Kidney (tissue), 14 donors: ENCODE results near the gene SCIN. TPM values are rescaled to one million over a fixed set of nuclear protein-coding genes. Genes with fewer than 3 reads are reported as not detected.

Experiments used
- DNase-seq, 5 donors: peaks; one replicate each; pipeline ENCODE4 v3.0.0-alpha.2; 2013 to 2020
- FAIRE-seq: peaks from 2 replicates; lab custom pipeline; 2012; peaks lifted over from hg19 to GRCh38; lab: Jason Lieb, UNC
- H3K27ac ChIP-seq, 2 donors: one replicate each; pipeline ENCODE4 v1.7.0; 2013; ENCODE audit warnings: low read depth in 2 of 2, low read length in 2 of 2, inconsistent platforms in 1 of 2
- H3K27me3 ChIP-seq: one replicate; pipeline ENCODE4 v1.7.1; 2013; ENCODE audit warnings: low read length, inconsistent platforms; ENCODE audit not compliant: control insufficient read depth, insufficient read depth
- H3K36me3 ChIP-seq, 3 donors: one replicate each; pipeline versions ENCODE4 v1.7.0 to v1.7.1; 2013; ENCODE audit warnings: low read length in 3 of 3, control low read depth in 1 of 3, inconsistent platforms in 1 of 3; ENCODE audit not compliant: insufficient read depth in 3 of 3, control insufficient read depth in 2 of 3
- H3K4me1 ChIP-seq, 3 donors: one replicate each; pipeline versions ENCODE4 v1.7.0 to v1.7.1; 2013; ENCODE audit warnings: low read length in 3 of 3, inconsistent platforms in 1 of 3, low read depth in 1 of 3; ENCODE audit not compliant: control insufficient read depth in 2 of 3, insufficient read depth in 2 of 3
- H3K4me3 ChIP-seq, 3 donors: one replicate each; pipeline versions ENCODE4 v1.7.0 to v1.8.1; 2013; ENCODE audit warnings: low read length in 3 of 3, control low read depth in 1 of 3, inconsistent platforms in 1 of 3
- H3K9ac ChIP-seq, 3 donors: one replicate each; pipeline versions ENCODE4 v1.7.0 to v1.7.1; 2013; ENCODE audit warnings: low read length in 3 of 3, control low read depth in 1 of 3, inconsistent platforms in 1 of 3
- H3K9me3 ChIP-seq, 3 donors: one replicate each; pipeline versions ENCODE4 v1.7.0 to v1.7.1; 2013; ENCODE audit warnings: low read length in 3 of 3, control low read depth in 1 of 3, inconsistent platforms in 1 of 3; ENCODE audit not compliant: control insufficient read depth in 2 of 3, insufficient read depth in 1 of 3
- intact Hi-C: fragments of 100-400 bp; cut with DNase I; formaldehyde crosslinking; loops from one replicate; pipeline ENCODE4 v1.11.1; 2022
- polyA plus RNA-seq: library from polyadenylated mRNA; stranded (reverse); fragments of 350-450 nt; fragmentation: Illumina TruSeq; extraction: RNeasy Lipid Tissue Mini Kit (QIAGEN cat#74804); gene quantifications from one replicate; pipeline ENCODE4 v1.2.3, GENCODE V29; 2014; ENCODE audit warnings: low read depth, low replicate concordance; ENCODE audit not compliant: insufficient read depth
- total RNA-seq: library from RNA; stranded (reverse); fragmentation: NEBNext Ultra II Directional; extraction: Animal tissue kit (Norgen Biotek cat#: 25700); gene quantifications from one replicate; pipeline ENCODE4 v1.2.1, GENCODE V29; 2021
- TF ChIP-seq, protein P1 (sequence below): IDR thresholded peaks from 3 replicates; pipeline ENCODE4 v1.5.1; 2012; ENCODE audit warnings: mild to moderate bottlenecking, moderate library complexity, borderline replicate concordance; ENCODE audit not compliant: insufficient read depth; ENCODE audit errors: extremely low read depth
- donor health status: control.
- donor health status: control.
- donor health status: control.
- donor health status: control.
- donor health status: control.
- donor health status: DM: yes; HTN: yes; CAD: no.
- donor health status: Normal renal cell carcinoma (clear cell type).

The SCIN gene
- total and polyA plus RNA-seq, 2 donors from 2014 or later = 62.8 to 141 TPM

DNA sequence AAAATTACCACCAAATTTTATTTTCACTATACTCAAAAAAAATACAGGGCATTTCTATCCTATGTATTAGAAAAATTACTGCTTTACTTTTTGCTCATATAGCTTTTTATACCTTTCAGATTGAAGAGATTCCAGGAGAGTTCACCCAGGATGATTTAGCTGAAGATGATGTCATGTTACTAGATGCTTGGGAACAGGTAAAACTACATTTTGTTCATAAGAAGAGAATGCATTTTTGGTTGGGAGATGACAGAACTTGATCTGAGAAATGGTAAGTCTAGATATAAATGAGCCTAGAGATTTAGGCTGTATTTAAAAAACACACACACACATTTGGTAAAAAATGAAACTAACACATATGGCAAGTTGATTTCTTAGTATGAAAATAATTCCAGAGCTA lies 78.8 kb downstream of the SCIN start:
- TF ChIP-seq, protein P1, sequence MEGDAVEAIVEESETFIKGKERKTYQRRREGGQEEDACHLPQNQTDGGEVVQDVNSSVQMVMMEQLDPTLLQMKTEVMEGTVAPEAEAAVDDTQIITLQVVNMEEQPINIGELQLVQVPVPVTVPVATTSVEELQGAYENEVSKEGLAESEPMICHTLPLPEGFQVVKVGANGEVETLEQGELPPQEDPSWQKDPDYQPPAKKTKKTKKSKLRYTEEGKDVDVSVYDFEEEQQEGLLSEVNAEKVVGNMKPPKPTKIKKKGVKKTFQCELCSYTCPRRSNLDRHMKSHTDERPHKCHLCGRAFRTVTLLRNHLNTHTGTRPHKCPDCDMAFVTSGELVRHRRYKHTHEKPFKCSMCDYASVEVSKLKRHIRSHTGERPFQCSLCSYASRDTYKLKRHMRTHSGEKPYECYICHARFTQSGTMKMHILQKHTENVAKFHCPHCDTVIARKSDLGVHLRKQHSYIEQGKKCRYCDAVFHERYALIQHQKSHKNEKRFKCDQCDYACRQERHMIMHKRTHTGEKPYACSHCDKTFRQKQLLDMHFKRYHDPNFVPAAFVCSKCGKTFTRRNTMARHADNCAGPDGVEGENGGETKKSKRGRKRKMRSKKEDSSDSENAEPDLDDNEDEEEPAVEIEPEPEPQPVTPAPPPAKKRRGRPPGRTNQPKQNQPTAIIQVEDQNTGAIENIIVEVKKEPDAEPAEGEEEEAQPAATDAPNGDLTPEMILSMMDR = no peak
- no peaks in the 10 kb centered on the region for H3K36me3 ChIP-seq
- FAIRE-seq = peak; percentile 19
- intact Hi-C loops = loop anchor here (10.0 kb wide), 1 partner anchor 605 kb away; no protein-coding TSS in a partner anchor
- no peak overlapping the region for H3K9ac ChIP-seq
- H3K4me3 ChIP-seq = no peak overlapping the region
- H3K9me3 ChIP-seq = no peaks in the 10 kb centered on the region
- no peaks in the 10 kb centered on the region for H3K27me3 ChIP-seq
- DNase-seq = no peak
- no peak overlapping the region for H3K27ac ChIP-seq
- H3K4me1 ChIP-seq = peaks cover 0 to 2% (median 0%) of the 10 kb centered on the region in 3 donors

DNA sequence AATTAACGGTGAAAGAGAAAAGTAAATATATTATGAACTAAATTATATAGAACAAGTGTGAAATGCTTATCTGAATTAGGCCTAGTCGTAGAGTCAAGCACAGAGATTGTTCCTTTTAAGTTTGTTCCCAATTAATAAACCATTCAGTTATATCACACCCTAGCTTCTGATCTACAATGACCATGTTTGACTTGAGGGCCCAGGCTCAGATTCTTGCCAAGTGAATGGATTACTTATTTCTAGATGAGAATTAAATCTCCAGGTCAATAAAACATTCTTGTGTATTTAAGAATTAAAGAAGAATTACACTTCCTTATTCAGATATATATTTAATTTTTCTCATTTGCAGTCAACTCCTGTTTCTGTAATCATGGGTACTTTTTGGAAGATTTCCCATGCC lies 79.6 kb downstream of the SCIN start:
- FAIRE-seq (peak; percentile 56), DNase-seq (no peak)
- H3K36me3 ChIP-seq = no peaks in the 10 kb centered on the region
- no peak overlapping the region for H3K9ac ChIP-seq
- peaks cover 0 to 2% (median 0%) of the 10 kb centered on the region in 3 donors for H3K4me1 ChIP-seq
- H3K9me3 ChIP-seq = no peaks in the 10 kb centered on the region
- TF ChIP-seq, protein P1 = no peak
- no peak overlapping the region for H3K27ac ChIP-seq
- H3K4me3 ChIP-seq = no peak overlapping the region
- intact Hi-C loops = no loop called here
- H3K27me3 ChIP-seq = no peaks in the 10 kb centered on the region

DNA sequence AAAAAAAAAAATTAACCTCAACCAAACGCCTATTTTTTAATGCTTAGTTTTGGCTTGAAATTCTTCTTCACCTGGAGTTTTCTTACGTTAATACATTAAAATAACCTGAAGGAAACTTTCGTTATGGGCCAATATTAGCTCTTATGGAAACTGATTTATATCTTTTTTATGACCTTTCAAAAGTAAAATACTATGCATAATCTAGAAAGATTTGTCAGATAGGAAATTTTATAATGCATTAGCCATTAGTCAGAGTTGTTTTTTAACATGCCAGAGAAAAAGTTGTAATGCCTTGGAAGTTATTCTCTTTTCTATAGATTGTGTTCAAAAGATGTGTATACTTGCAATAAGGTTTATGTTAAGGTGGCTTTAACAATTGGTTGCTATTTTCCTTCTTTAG lies 82.6 kb downstream of the SCIN start:
- Histone ChIP-seq H3K9ac (no peak overlapping the region), H3K27ac (no peak overlapping the region), H3K27me3 (no peaks in the 10 kb centered on the region), H3K36me3 (no peaks in the 10 kb centered on the region), H3K4me1 (peaks cover 0 to 2% (median 0%) of the 10 kb centered on the region in 3 donors), H3K9me3 (no peaks in the 10 kb centered on the region), H3K4me3 (no peak overlapping the region)
- FAIRE-seq (no peak), DNase-seq (no peak)
- intact Hi-C loops = no loop called here
- TF ChIP-seq, protein P1 = no peak

DNA sequence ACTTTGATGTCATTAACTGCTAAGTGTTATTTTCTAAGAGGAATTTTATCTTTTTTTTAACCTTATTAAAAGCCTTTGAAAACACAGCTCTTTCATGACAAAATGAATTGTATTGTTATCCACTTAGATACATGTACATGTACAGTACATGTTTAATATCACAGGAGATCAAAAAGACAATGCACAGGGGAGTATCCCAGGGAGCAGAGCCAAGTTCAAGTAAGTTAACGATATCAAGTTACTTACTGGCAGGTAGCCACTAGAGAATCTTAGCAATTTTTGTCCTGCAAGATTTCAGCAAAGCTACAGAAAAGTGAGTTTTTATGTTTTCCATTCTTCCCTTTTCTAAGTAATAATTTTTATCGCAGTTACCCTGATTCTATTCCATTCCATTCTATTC lies 83.0 kb downstream of the SCIN start:
- intact Hi-C loops = no loop called here
- H3K9me3 ChIP-seq = no peaks in the 10 kb centered on the region
- H3K27me3 ChIP-seq = no peaks in the 10 kb centered on the region
- H3K27ac ChIP-seq = no peak overlapping the region
- TF ChIP-seq, protein P1 = no peak
- no peak overlapping the region for H3K4me3 ChIP-seq
- no peak overlapping the region for H3K9ac ChIP-seq
- H3K4me1 ChIP-seq = peaks cover 0 to 2% (median 0%) of the 10 kb centered on the region in 3 donors
- H3K36me3 ChIP-seq = no peaks in the 10 kb centered on the region
- peak in 1 of 5 donors; percentile 14 for DNase-seq
- FAIRE-seq = no peak
